Tibial artery (tissue), 4 donors: Measurements from ENCODE around the gene HECTD4.
"Not testable (repeated sequence)": the region's sequence is repeated elsewhere in the genome, so short reads cannot be mapped to it uniquely, and the experiment has no call there.

ENCODE experiments used
- DNase-seq, 2 donors: peaks; one replicate each; pipeline ENCODE4 v3.0.0-alpha.2; 2019
- H3K27ac ChIP-seq, 2 donors: fragments of 200-600 bp; sonication (generic) in 1 of 2; 1 replicate in 1 of 2; 2 replicates in 1 of 2; pipeline ENCODE4 v1.5.1; 2018 to 2019; ENCODE audit warnings: mild to moderate bottlenecking in 1 of 2
- H3K27me3 ChIP-seq, 2 donors: fragments of 200-600 bp; sonication (generic) in 1 of 2; one replicate each; pipeline versions ENCODE4 v1.5.1 to v1.6.0; 2016 to 2019
- H3K36me3 ChIP-seq, 3 donors: fragments of 200-600 bp; sonication (generic) in 2 of 3; one replicate each; pipeline ENCODE4 v1.5.1; 2016 to 2019; ENCODE audit warnings: mild to moderate bottlenecking in 2 of 3
- H3K4me1 ChIP-seq, 4 donors: fragments of 200-600 bp; sonication (generic) in 2 of 4; 1 replicate in 3 of 4; 2 replicates in 1 of 4; pipeline ENCODE4 v1.5.1; 2016 to 2019
- H3K4me3 ChIP-seq, 2 donors: fragments of 200-600 bp; sonication (generic) in 1 of 2; 1 replicate in 1 of 2; 2 replicates in 1 of 2; pipeline ENCODE4 v1.5.1; 2018 to 2019; ENCODE audit warnings: mild to moderate bottlenecking in 2 of 2
- H3K9me3 ChIP-seq, 3 donors: fragments of 200-600 bp; sonication (generic) in 1 of 3; one replicate each; pipeline ENCODE4 v1.5.1; 2016 to 2019
- intact Hi-C: fragments of 100-400 bp; cut with DNase I; formaldehyde crosslinking; loops from one replicate; pipeline ENCODE4 v1.15.0; 2023; ENCODE audit warnings: low total_unique reads
- TF ChIP-seq, protein P1 (sequence below), 2 experiments: fragments of 200-600 bp in 1 of 2; fragments of 450-650 bp in 1 of 2; IDR thresholded peaks; one replicate each; pipeline ENCODE4 v1.5.1; 2017 to 2019; ENCODE audit warnings: antibody characterized with exemption in 2 of 2, mild to moderate bottlenecking in 1 of 2, moderate library complexity in 1 of 2

HECTD4 gene

GRCh38 chr12:112401903-112402498, 19.8 kb upstream of the HECTD4 start:
- intact Hi-C loops, result no loop called here
- H3K9me3 ChIP-seq, result no peaks in the 10 kb centered on the region
- TF ChIP-seq, protein P1, sequence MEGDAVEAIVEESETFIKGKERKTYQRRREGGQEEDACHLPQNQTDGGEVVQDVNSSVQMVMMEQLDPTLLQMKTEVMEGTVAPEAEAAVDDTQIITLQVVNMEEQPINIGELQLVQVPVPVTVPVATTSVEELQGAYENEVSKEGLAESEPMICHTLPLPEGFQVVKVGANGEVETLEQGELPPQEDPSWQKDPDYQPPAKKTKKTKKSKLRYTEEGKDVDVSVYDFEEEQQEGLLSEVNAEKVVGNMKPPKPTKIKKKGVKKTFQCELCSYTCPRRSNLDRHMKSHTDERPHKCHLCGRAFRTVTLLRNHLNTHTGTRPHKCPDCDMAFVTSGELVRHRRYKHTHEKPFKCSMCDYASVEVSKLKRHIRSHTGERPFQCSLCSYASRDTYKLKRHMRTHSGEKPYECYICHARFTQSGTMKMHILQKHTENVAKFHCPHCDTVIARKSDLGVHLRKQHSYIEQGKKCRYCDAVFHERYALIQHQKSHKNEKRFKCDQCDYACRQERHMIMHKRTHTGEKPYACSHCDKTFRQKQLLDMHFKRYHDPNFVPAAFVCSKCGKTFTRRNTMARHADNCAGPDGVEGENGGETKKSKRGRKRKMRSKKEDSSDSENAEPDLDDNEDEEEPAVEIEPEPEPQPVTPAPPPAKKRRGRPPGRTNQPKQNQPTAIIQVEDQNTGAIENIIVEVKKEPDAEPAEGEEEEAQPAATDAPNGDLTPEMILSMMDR (IDR thresholded peaks at IDR 0.05), result no peak
- peaks cover 0 to 3% (median 0%) of the 10 kb centered on the region in 4 donors for H3K4me1 ChIP-seq
- no peak overlapping the region for H3K4me3 ChIP-seq
- H3K27ac ChIP-seq, result no peak overlapping the region
- no peaks in the 10 kb centered on the region for H3K27me3 ChIP-seq
- peaks cover 24 to 33% (median 29%) of the 10 kb centered on the region in 3 donors for H3K36me3 ChIP-seq
- no peak for DNase-seq

- H3K4me1 ChIP-seq, result no peaks in the 10 kb centered on the region
- no peak overlapping the region for H3K27ac ChIP-seq
- DNase-seq, result no peak
- H3K36me3 ChIP-seq, result peaks cover 14 to 23% (median 20%) of the 10 kb centered on the region in 3 donors
- no peak overlapping the region for H3K4me3 ChIP-seq
- H3K9me3 ChIP-seq, result no peaks in the 10 kb centered on the region
- intact Hi-C loops, result no loop called here
- TF ChIP-seq, protein P1 (IDR thresholded peaks at IDR 0.05), result no peak
- H3K27me3 ChIP-seq, result no peaks in the 10 kb centered on the region
Measured at GRCh38 chr12:112401054-112401453, 18.8 kb upstream of the HECTD4 start.

DNA sequence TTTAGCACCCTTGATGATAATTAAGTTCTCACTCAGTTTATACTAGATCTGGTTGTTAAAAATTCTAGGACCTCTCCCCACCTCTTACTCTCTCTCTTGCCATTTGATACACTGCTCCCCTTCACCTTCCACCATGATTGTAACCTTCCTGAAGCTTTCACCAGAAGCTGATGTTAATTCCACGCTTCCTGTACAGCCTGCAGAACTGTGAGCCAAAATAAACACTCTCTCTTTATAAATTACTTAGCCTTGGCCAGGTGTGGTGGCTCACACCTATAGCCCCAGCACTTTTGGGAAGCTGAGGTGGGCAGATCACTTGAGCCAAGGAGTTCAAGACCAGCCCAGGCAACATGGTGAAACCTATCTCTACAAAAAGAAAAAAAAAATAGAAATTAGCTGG, 11.1 kb upstream of the HECTD4 start:
- H3K27me3 ChIP-seq, result no peaks in the 10 kb centered on the region
- no peak overlapping the region for H3K27ac ChIP-seq
- no peak overlapping the region for H3K4me3 ChIP-seq
- intact Hi-C loops, result no loop called here
- TF ChIP-seq, protein P1 (IDR thresholded peaks at IDR 0.05), result no peak
- H3K9me3 ChIP-seq, result no peaks in the 10 kb centered on the region
- H3K4me1 ChIP-seq, result no peaks in the 10 kb centered on the region
- no peaks in the 10 kb centered on the region for H3K36me3 ChIP-seq
- no peak for DNase-seq

GRCh38 chr12:112389922-112390654, 7.9 kb upstream of the HECTD4 start:
- H3K27ac ChIP-seq, DNase-seq, H3K27me3 ChIP-seq, H3K4me3 ChIP-seq, H3K4me1 ChIP-seq, H3K36me3 ChIP-seq, H3K9me3 ChIP-seq: not testable (repeated sequence)
- intact Hi-C loops, result loop anchor here (10.0 kb wide), 2 partner anchors 135 to 195 kb away; no protein-coding TSS in a partner anchor

GRCh38 chr12:112389228-112389627, 7.0 kb upstream of the HECTD4 start:
- H3K4me3 ChIP-seq, result no peak overlapping the region
- no peaks in the 10 kb centered on the region for H3K27me3 ChIP-seq
- no peak for DNase-seq
- peaks cover 0 to 6% (median 0%) of the 10 kb centered on the region in 4 donors for H3K4me1 ChIP-seq
- no peaks in the 10 kb centered on the region for H3K36me3 ChIP-seq
- intact Hi-C loops, result loop anchor here (10.0 kb wide), 2 partner anchors 134 to 194 kb away; no protein-coding TSS in a partner anchor
- no peaks in the 10 kb centered on the region for H3K9me3 ChIP-seq
- TF ChIP-seq, protein P1 (IDR thresholded peaks at IDR 0.05), result no peak
- no peak overlapping the region for H3K27ac ChIP-seq

DNA sequence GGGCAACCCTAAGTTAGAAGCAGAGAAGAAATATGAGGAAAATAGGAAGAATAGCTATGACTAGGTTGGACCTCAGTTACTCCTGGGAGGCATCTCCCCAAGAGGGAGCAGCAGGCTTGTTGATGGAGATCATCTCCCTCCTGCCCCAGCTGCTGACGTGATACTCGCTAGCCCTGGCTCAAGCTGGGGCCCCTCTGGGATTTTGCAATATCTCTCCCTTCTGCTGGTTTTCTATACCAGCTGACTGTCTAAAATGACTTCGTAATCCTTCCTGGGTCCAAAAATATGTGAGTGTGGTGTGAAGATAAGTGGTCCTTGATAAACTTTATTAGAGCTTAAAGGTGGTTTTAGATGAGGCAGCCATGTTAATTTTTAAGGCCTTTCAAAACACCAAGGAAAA, 4.5 kb upstream of the HECTD4 start:
- Histone ChIP-seq H3K4me3 (no peak overlapping the region), H3K9me3 (no peaks in the 10 kb centered on the region), H3K27me3 (no peaks in the 10 kb centered on the region), H3K27ac (no peak overlapping the region), H3K36me3 (no peaks in the 10 kb centered on the region), H3K4me1 (peaks cover 0 to 6% (median 3%) of the 10 kb centered on the region in 4 donors)
- DNase-seq, result peak in 1 of 2 donors; percentile 23
- TF ChIP-seq, protein P1 (IDR thresholded peaks at IDR 0.05), result no peak
- intact Hi-C loops, result loop anchor here (10.0 kb wide), 2 partner anchors 132 to 192 kb away; no protein-coding TSS in a partner anchor
